GM12878 (cell line): Measurements from ENCODE around the gene SKIC8. TPM values are rescaled to one million over a fixed set of nuclear protein-coding genes. Genes with fewer than 3 reads are reported as not detected.

Experiments used
- ATAC-seq: fragments of 200-7000 bp; cut with Tn5 transposase; 3 replicates; pipeline ENCODE4 v1.9.1; 2020; ENCODE audit warnings: mild to moderate bottlenecking, moderate library complexity
- BruUV-seq: library from RNA; stranded (reverse); fragments of 400-500 nt; replicated peaks from 2 replicates; lab custom pipeline; 2021; lab: Mats Ljungman, UMichigan
- CTCF ChIA-PET: fragments of 300-600 bp; sonication (Branson Sonifier 250); formaldehyde crosslinking; extraction: SDS; loops from one replicate; lab custom pipeline; 2021; ENCODE audit warnings: inconsistent platforms; lab: Yijun Ruan, JAX
- POLR2A ChIA-PET: fragments of 350-600 bp; formaldehyde crosslinking; extraction: SDS; loops from one replicate; lab custom pipeline; 2021; ENCODE audit warnings: inconsistent platforms; lab: Charles Lee
- RAD21 ChIA-PET: fragments of 300-600 bp; sonication (Branson Sonifier 250); formaldehyde crosslinking; loops from one replicate; lab custom pipeline; 2023; ENCODE audit warnings: antibody characterized with exemption; ENCODE audit not compliant: unreplicated experiment; lab: Charles Lee
- SMC1A ChIA-PET: fragments of 300-600 bp; sonication (Branson Sonifier 250); formaldehyde crosslinking; loops from one replicate; lab custom pipeline; 2023; ENCODE audit not compliant: unreplicated experiment, uncharacterized antibody; lab: Charles Lee
- DNase-seq: peaks from one replicate; pipeline ENCODE4 v3.0.0-alpha.2; 2011; ENCODE audit warnings: low read depth, low spot score
- FAIRE-seq: peaks from 3 replicates; lab custom pipeline; 2011; peaks lifted over from hg19 to GRCh38; lab: Jason Lieb, UNC
- H2AFZ ChIP-seq: 2 replicates; pipeline ENCODE4 v1.6.0; 2011; ENCODE audit warnings: low read depth, low read length, control low read depth; ENCODE audit not compliant: control insufficient read depth
- H3K27ac ChIP-seq: 2 replicates; pipeline ENCODE4 v1.5.1; 2011; ENCODE audit warnings: control low read depth; ENCODE audit not compliant: control insufficient read depth, insufficient read depth
- H3K27me3 ChIP-seq, 2 experiments: replicated peaks in 1 of 2; 2 replicates each; pipeline versions ENCODE4 v1.6.0 to v1.6.1; 2011; ENCODE audit warnings: low read length in 1 of 2; ENCODE audit not compliant: control insufficient read depth in 2 of 2, insufficient read depth in 2 of 2
- H3K36me3 ChIP-seq, 2 experiments: 2 replicates each; pipeline ENCODE4 v1.5.1; 2011; ENCODE audit warnings: low read length in 1 of 2; ENCODE audit not compliant: control insufficient read depth in 2 of 2, insufficient read depth in 2 of 2
- H3K4me1 ChIP-seq: 2 replicates; pipeline ENCODE4 v1.6.1; 2011; ENCODE audit warnings: mild to moderate bottlenecking, low read length, moderate library complexity, mixed read lengths; ENCODE audit not compliant: control insufficient read depth, insufficient read depth
- H3K4me2 ChIP-seq: 2 replicates; pipeline ENCODE4 v1.6.0; 2011; ENCODE audit warnings: control low read depth; ENCODE audit not compliant: control insufficient read depth, insufficient read depth
- H3K4me3 ChIP-seq: fragments of 200-600 bp; sonication (generic); 2 replicates; pipeline ENCODE4 v1.5.1; 2016
- H3K79me2 ChIP-seq: 2 replicates; pipeline ENCODE4 v1.6.0; 2011; ENCODE audit warnings: low read length; ENCODE audit not compliant: control insufficient read depth, insufficient read depth
- H3K9ac ChIP-seq: 2 replicates; pipeline ENCODE4 v1.8.0; 2011; ENCODE audit warnings: low read length, control low read depth, mixed read lengths; ENCODE audit not compliant: control insufficient read depth, insufficient read depth
- H3K9me3 ChIP-seq: replicated peaks from 3 replicates; pipeline ENCODE4 v1.5.1; 2011; ENCODE audit warnings: mild to moderate bottlenecking, low read length; ENCODE audit not compliant: control insufficient read depth, insufficient read depth
- H4K20me1 ChIP-seq: 2 replicates; pipeline ENCODE4 v1.6.0; 2011; ENCODE audit not compliant: control insufficient read depth, insufficient read depth
- CREB1 ChIP-seq: IDR thresholded peaks from 2 replicates; pipeline ENCODE4 v1.6.1; 2012; ENCODE audit warnings: low read depth, mild to moderate bottlenecking, inconsistent platforms
- LARP7 ChIP-seq: fragments of 450-650 bp; IDR thresholded peaks from 2 replicates; pipeline ENCODE4 v1.6.1; 2017; ENCODE audit warnings: mild to moderate bottlenecking
- MTA2 ChIP-seq: fragments of 450-650 bp; IDR thresholded peaks from 2 replicates; pipeline ENCODE4 v1.6.1; 2016; ENCODE audit warnings: low read depth, mild to moderate bottlenecking, moderate library complexity
- RB1 ChIP-seq: fragments of 450-650 bp; formaldehyde crosslinking; IDR thresholded peaks from 2 replicates; pipeline ENCODE4 v1.6.1; 2017; ENCODE audit warnings: mild to moderate bottlenecking, borderline replicate concordance
- ZBTB4 ChIP-seq: fragments of 450-650 bp; formaldehyde crosslinking; IDR thresholded peaks from 2 replicates; pipeline ENCODE4 v1.4.0; 2022; ENCODE audit warnings: mild to moderate bottlenecking, moderate library complexity
- ZNF687 ChIP-seq: fragments of 450-650 bp; IDR thresholded peaks from 2 replicates; pipeline ENCODE4 v1.6.1; 2017; ENCODE audit warnings: mild to moderate bottlenecking, moderate library complexity
- WGBS: methylation state at CpG from one replicate; pipeline ENCODE4 v1.1.6; 2016; ENCODE audit warnings: low lambda C conversion rate; ENCODE audit not compliant: insufficient replicate concordance, insufficient coverage; ENCODE audit errors: missing lambda C conversion rate; 5-methylcytosine and 5-hydroxymethylcytosine counted together
- in situ Hi-C: fragments of 300-500 bp; cut with MboI; formaldehyde crosslinking; loops from 9 replicates; pipeline ENCODE4 v1.14.3; 2018; ENCODE audit warnings: mixed read lengths
- intact Hi-C: fragments of 100-400 bp; cut with micrococcal nuclease; formaldehyde crosslinking; loops from one replicate; pipeline ENCODE4 v1.14.2; 2022; ENCODE audit not compliant: unreplicated experiment
- polyA plus RNA-seq, 11 experiments: library from polyadenylated mRNA; depleted of rRNA in 4 of 11; unstranded in 6 of 11; stranded (reverse) in 5 of 11; fragments of >200 nt; fragmentation: Nextera tagmentation in 4 of 11; fragmentation: Illumina TruSeq in 1 of 11; extraction: Ambion mirVana in 4 of 11; extraction: Trizol in 1 of 11; gene quantifications; 1 replicate in 1 of 11; 2 replicates in 10 of 11; pipeline versions ENCODE4 v1.2.1 to v1.2.3, GENCODE V29; 2011 to 2016; ENCODE audit warnings: inconsistent platforms in 2 of 11, missing spikeins in 2 of 11, low read depth in 1 of 11
- total RNA-seq, 4 experiments: library from RNA; depleted of rRNA in 3 of 4; stranded (reverse); fragments of >200 nt in 3 of 4; fragmentation: Illumina TruSeq in 1 of 4; extraction: Trizol in 1 of 4; gene quantifications; 2 replicates each; pipeline versions ENCODE4 v1.2.1 to v1.2.3, GENCODE V29; 2013 to 2021

The SKIC8 gene
- total and polyA plus RNA-seq, 10 of the 15 experiments (the other 5 are each of a cell fraction or from before 2014, with no cell fraction given): 57.0 to 288 (median 128) TPM

- H3K27me3 ChIP-seq: no peaks in the 10 kb centered on the region
- ChIA-PET SMC1A (interaction anchor here (0.6 to 1.5 kb wide), 2 partner anchors 9 to 44 kb away, joined by 3 to 5 read pairs; no protein-coding TSS in a partner anchor), CTCF (no interaction called here), RAD21 (no interaction called here)
- in situ Hi-C loops: no loop called here
- H4K20me1 ChIP-seq: no peaks in the 10 kb centered on the region
- no peak overlapping the region for H3K4me2 ChIP-seq
- H3K9me3 ChIP-seq: no peaks in the 10 kb centered on the region
- intact Hi-C loops: no loop called here
- H3K4me1 ChIP-seq: no peaks in the 10 kb centered on the region
- no peak overlapping the region for H2AFZ ChIP-seq
- no peak for TF ChIP-seq CREB1
- no peak for TF ChIP-seq ZNF687
- TF ChIP-seq LARP7: no peak
- no peak for TF ChIP-seq ZBTB4 (CRISPR knock-in tag)
- TF ChIP-seq RB1: no peak
- no peak for TF ChIP-seq MTA2
- TF ChIP-seq, all 136 proteins: peak for 0
- POLR2A ChIA-PET: no interaction called here
- Histone ChIP-seq H3K9ac (no peak overlapping the region), H3K79me2 (no peaks in the 10 kb centered on the region), H3K4me3 (no peak overlapping the region), H3K27ac (no peak overlapping the region), H3K36me3 (no peaks in the 10 kb centered on the region; a peak in 2 of 4 replicates)
- FAIRE-seq (no peak), ATAC-seq (no peak), DNase-seq (no peak)
- 74% methylated on average over 3 of the region's 3 CpGs for WGBS
- BruUV-seq: no TSS peak
These were observed 26.6 kb downstream of the SKIC8 start for GRCh38 chr15:78272776-78273175.
